ENCODE measurements around the gene BAG5. TPM values are rescaled to one million over a fixed set of nuclear protein-coding genes. Genes with fewer than 3 reads are reported as not detected.

The BAG5 gene
- total RNA-seq, 4 donors from 2014 or later, result 40.3 to 44.3 (median 43.1) TPM

- no peak for DNase-seq (ENCODE audit: low spot score in 2 of 2)
- intact Hi-C loops (cut with DNase I; ENCODE audit: low total_unique reads), result loop anchor here (5.0 kb wide), 1 partner anchor 1006 kb away; no protein-coding TSS in a partner anchor
These were observed 44.6 kb downstream of the BAG5 start for GRCh38 chr14:103517721-103518421.

GRCh38 chr14:103517174-103517566 lies 45.3 kb downstream of the BAG5 start:
- intact Hi-C loops (cut with DNase I; ENCODE audit: low total_unique reads), result loop anchor here (5.0 kb wide), 1 partner anchor 1005 kb away; no protein-coding TSS in a partner anchor
- no peak for TF ChIP-seq CTCF (IDR thresholded peaks at IDR 0.05)
- TF ChIP-seq POLR2A (IDR thresholded peaks at IDR 0.05), result no peak

More at GRCh38 chr14:103517721-103518421, 44.6 kb downstream of the BAG5 start:
- no peak overlapping the region for H3K4me3 ChIP-seq (ENCODE audit: low read depth, poor library complexity, severe bottlenecking)
- no peak for TF ChIP-seq CTCF (IDR thresholded peaks at IDR 0.05)
- TF ChIP-seq POLR2A (IDR thresholded peaks at IDR 0.05), result no peak
- WGBS, 2 donors, result 39 to 43% methylated on average over 20 of the region's 20 CpGs

DNA sequence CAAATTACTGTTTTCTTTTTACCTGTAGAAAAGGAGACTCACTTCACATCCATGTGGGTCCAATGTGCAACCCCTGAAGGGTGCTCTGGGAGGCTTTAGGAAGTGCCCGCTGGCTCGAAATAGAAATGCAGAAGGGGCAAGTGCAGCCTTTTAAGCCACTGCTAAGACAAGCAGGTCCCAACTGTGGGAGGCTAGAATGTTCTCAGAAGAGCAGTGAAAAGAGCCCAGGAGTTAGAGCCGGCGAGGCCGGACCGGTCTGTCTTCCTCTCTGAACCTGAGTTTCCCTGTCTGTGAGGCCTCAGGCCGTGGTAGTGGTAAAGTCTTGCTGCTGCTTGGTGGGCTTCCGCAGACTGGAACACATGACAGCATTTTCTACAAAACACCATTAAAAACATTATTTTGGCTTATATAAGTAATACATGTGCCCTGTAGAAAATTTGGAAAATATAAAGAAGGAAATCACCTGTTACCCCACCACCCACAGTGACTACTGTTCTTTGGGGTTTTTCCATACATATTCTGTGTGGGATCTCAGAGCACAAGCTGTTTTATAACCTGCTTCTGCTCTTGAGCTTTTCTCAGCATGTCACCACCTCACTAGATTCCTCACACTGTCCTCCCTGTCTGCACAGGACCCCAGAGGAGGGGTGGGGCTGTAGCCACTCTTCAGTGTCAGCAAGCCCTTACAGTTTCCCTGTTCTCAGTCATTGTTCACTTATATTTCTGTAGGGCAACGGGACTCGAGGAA lies 45.9 kb downstream of the BAG5 start:
- H3K4me3 ChIP-seq (ENCODE audit: low read depth, poor library complexity, severe bottlenecking), result no peak overlapping the region
- 58 to 62% methylated on average over 10 of the region's 10 CpGs for WGBS, 2 donors
- no peak for TF ChIP-seq POLR2A (IDR thresholded peaks at IDR 0.05)
- no peak for TF ChIP-seq CTCF (IDR thresholded peaks at IDR 0.05)
- intact Hi-C loops (cut with DNase I; ENCODE audit: low total_unique reads), result loop anchor here (5.0 kb wide), 1 partner anchor 1004 kb away; no protein-coding TSS in a partner anchor
- no peak for DNase-seq (ENCODE audit: low spot score in 2 of 2)

More at GRCh38 chr14:103517174-103517566, 45.3 kb downstream of the BAG5 start:
- WGBS, 2 donors, result 80 to 90% methylated on average over 9 to 10 of the region's 10 CpGs
- no peak overlapping the region for H3K4me3 ChIP-seq (ENCODE audit: low read depth, poor library complexity, severe bottlenecking)
- DNase-seq (ENCODE audit: low spot score in 2 of 2), result no peak

- TF ChIP-seq CTCF (IDR thresholded peaks at IDR 0.05), result no peak
- no peak for TF ChIP-seq POLR2A (IDR thresholded peaks at IDR 0.05)
- no peak for DNase-seq (ENCODE audit: low spot score in 2 of 2)
- no peak overlapping the region for H3K4me3 ChIP-seq (ENCODE audit: low read depth, poor library complexity, severe bottlenecking)
- intact Hi-C loops (cut with DNase I; ENCODE audit: low total_unique reads), result loop anchor here (1.0 to 5.0 kb wide), 2 partner anchors 37 to 1003 kb away; no protein-coding TSS in a partner anchor
- 70 to 75% methylated on average over 15 to 18 of the region's 18 CpGs for WGBS, 2 donors
These were observed 47.6 kb downstream of the BAG5 start for GRCh38 chr14:103514596-103515421.
